Measurements from ENCODE around the gene RASAL2.
"Not testable (repeated sequence)": the region's sequence is repeated elsewhere in the genome, so short reads cannot be mapped to it uniquely, and the experiment has no call there.

RASAL2 gene

DNA sequence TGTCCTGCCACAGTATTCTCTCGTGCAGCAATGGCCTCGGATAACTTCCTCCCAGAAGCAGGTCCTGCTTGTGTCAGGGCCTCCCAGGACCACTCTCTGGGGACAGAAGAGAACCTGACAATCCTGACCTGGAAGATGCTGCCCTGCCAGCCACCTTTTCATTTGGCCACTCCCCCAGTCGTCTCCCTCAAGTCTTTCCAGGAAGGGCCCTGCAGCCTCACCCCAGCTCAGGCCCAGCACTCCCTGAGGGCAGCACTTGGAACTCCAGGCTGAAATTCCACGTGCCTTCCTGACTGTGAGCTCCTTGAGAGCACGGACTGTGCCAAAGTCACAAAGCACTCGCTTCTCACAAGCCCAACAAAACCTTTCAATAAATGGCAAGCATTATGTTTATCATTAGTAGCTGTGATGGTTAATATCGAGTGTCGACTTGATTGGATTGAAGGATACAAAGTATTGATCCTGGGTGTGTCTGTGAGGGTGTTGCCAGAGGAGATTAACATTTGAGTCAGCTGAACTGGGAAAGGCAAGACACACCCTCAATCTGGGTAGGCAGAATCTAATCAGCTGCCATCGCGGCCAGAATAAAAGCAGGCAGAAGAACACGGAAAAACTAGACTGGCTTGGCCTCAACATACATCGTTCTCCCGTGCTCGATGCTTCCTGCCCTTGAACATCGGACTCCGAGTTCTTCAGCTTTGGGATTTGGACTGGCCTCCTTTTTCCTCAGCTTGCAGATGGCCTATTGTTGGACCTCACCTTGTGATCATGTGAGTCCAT, 405.2 kb downstream of the RASAL2 start:
- no peak for DNase-seq

DNA sequence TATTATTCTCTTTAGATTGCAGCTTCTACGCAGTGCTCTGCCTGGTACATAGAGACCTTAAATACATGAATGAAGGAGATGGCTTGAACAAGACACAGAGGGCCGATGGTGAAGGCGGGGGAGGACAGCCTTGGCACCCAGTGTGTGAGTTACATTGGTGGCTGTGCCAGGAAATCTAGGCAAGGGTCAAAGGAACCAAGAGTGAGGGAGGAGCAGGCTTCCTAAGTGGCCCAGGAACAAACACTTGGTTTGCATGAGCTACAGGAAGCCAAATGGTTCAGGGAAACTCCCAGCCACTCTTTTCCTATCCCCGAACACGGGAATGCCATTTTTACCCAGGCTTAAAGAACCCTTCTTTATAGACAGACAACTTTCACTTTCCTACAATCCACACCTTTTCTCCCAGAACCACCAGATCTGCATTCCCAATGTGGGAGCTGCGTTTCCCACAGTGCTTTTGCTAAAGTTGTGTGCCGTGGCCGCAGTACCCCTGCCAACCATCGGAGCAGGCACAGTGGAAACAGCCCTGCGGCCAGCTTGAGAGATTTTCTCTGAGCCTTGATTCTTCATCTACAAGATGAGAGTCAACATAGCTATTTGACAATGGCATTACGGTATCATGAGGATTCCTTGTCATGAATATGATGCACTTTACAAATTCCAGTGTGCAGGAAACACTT, 406.3 kb downstream of the RASAL2 start:
- DNase-seq, result no peak

DNA sequence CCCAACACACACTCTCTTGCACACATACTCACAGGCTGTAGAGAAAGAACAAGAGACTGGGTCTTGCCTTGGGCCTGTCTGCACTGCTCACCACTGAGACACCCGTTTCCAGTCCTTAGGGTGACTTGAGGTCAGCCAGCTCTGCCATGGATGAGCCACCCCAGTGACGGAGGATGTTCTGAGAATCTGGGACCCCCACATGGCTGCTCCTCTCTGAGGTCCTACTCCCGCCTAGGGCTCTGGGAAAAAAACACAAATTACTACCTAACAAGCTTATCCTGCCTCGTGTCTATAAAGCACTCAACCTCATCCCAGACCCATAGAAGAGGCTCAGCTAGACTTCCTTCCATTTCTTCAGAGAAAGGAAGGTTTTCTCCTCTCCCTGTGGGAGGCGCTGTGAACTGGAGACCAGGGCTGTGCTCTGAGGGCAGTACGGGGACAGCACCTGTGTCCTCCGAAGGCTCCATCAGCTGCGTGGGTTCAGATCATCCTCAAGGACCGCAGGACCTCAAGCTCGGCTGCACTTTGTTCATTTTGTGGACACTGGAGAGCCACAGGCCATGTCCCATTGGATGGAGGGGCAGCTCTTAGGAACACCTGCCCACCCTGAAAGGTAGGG, 407.1 kb downstream of the RASAL2 start:
- no peak for DNase-seq

DNA sequence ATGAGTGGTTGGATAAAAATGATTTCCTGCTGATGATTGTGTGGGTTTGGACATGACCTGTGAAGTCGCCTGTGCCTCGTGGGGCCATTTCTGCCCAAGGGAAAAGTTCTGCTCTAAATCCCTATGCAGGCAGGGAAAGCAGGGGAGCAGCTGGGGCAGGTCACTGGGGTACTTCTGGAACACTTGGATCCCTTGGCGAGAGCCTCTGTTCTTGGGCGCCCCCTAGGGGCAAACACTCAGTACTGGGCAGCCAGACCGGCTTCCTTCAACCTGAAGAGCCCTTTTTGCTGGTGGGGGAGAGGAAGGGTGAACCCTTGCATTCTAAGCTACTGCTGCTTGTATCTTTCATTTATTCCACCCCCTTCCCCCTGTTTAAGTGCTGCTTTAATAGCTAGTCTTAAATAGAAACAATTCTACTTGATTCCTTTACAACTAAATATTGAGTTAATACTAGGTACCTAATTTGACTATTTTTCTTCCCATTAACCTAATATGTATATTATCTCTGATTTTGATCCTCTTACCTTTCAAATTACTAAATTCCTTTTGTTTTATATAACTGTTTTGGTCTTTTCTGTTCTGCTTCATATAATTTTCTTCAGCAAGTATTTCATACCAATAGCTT, 407.9 kb downstream of the RASAL2 start:
- peak; percentile 66 for DNase-seq

DNA sequence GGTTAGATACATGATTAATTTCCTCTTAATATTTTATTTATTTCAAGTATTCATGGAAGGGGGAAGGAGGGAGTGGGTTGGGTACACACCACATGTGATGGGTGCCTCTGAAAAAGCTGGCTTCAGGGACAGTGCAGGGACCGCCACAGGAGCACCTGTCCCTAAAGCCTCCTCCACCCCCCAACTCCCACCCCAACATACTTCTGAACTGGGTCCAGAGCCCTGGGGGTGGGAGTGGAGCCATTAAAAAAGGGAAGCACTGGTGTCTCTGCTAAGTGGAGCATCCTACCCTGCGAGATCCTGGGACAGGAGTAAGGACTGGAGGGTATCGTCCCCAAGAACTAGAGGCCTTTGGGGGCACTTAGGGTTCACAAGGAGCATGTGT, 408.4 kb downstream of the RASAL2 start:
- DNase-seq, result no peak

DNA sequence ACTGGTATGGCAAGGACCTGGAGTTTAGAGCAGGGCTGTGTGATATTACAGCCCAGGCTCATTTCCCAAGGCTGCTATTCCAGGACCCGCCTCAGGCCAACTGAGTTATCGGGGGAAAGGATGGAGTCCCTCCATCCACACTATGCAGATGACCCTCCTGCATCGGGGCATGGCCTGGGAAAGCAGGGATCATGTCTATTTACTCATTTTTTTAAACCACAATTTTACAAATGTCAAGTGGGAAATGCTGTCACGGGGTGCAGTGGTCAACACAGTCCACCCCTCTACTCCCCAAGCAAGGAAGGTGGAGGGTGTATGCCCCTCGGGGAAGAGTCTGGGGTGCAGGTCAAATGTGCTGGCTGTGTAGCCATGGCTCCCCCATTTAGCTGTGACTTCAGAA, 409.0 kb downstream of the RASAL2 start:
- DNase-seq, result no peak

DNA sequence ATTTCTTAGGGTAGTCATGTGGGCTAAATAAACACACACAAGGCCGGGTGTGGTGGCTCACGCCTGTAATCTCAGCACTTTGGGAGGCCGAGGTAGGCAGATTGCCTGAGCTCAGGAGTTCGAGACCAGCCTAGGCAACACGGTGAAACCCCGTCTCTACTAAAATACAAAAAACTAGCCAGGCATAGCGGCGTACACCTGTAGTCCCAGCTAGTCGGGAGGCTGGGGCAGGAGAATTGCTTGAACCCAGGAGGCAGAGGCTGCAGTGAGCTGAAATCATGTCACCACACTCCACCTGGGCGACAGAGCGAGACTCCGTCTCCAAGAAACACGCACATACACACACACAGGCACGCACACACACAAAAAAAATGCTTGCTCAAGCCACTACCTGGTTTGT, 409.4 kb downstream of the RASAL2 start:
- DNase-seq, result not testable (repeated sequence)

DNA sequence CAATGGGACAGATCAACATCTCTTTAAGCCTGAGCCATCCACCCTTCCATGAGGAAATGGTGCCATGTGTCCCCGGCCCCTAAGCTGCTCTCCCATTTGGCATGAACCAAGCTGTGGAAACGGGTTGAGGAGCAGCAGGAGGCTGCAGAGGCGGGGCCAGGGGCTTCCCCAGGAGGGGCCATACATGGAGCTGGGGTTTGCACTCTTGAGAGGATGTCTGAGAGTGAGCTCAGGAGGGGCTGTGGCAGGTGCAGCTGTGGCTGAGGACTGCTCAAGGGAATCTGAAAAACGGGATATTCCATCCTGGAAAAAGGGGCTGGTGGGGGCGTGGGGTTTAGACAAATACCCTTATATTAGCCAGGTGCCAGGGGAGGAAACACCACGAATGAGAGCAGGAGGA, 409.9 kb downstream of the RASAL2 start:
- DNase-seq, result no peak

DNA sequence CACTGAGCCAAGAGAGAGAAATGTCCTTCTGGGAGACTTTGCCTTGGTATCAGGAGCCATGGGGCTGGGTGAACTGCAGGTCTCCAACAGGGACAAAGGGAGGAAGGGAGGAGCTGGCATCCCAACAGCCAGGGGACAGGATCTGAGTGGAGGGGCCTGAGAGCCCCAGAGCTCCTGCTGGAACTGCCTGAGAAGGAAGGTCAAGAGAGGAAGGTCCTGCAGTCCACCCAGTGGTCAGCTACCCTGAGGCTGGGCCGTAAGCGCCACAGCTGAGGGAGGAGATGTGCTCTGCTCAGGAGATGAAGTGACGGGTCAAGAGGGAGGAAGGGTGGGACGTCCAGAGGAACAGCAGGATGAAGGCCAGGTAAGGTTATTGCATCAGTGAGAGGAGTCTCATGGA, 410.4 kb downstream of the RASAL2 start:
- no peak for DNase-seq

DNA sequence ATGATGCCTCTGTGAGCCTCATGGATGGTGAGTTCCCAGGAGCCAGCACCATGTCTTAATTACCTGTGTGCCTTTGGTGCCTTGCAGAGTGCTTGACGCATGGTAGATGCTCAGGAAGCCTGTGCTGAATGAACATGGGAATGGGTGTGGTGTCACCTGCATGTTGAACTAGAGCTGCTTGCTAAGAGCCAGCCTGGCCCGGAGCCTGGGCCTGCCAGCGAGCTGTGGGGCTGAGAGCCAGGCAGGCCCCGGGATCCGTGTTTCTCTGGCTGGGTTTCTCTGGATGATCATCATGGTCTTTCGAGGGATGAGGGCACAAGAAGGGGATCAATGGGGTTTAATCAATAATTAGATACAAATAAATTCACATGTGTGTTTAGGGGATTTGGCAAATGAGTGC, 412.3 kb downstream of the RASAL2 start:
- DNase-seq, result no peak

DNA sequence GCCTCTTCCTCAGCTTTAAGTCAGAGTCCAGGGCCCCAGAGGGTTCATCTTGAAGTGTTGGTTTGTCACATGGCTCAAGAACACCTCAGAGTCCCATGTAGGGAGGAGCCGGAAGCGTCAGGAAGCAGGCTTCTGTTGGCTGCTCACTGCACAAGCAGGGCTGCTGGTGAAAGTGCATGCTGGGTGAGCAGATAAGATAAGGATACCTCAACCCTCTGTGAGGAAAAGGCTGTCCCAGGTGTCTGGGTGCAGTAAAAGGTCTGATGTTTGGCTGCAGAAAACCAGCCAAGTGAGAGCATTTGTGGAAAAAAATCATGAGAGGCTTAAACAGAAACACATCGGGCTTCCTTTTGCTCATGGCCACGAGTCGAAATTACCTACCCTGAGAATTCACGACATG, 412.8 kb downstream of the RASAL2 start:
- peak; percentile 55 for DNase-seq

DNA sequence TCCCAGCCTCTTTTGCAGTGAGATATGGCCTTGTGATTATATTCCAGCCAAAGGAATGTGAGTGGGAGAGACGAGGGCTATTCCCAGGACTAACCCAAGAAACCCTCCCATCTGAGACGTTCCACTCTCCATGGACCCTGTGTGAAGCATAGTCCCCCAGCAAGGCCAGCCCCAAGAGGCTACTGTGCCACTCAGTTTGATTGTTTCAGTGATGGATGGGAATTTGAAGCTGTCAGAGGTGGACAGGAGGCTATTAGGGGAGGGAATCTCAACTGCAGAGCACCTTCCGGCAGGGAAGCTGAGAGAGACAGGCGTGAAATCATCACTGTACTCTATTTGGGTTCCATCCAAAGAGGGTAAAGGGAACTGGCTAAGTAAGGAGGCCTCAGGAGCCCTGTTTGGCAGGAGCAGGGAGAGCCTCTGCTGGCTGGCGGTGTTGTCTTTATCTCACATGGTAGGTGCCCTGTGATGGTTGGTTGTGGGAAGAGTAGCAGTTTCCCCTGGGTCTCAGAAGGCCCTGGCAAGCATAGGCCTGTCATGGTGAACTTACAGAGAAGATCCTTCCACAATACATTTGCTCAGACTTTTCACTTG, 415.6 kb downstream of the RASAL2 start:
- DNase-seq, result no peak

DNA sequence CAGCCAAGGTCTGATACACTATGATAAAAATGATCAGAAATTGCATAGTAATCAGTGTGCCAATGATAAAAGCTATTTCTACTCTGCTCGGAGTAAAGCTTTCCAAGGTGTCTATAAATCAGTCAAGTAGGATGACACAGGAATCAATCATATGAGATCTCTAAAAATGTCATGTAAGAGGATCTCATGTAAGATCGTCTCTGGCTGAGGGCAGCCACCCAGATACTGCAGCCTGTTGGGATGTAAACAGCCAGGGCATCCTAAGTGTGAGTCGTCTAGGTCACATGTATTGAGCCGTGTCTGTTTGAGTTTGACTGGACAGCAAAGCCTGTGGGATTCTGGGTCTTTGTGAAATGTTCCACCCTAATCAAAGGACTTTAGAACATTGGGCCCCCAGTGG, 416.3 kb downstream of the RASAL2 start:
- DNase-seq, result no peak

DNA sequence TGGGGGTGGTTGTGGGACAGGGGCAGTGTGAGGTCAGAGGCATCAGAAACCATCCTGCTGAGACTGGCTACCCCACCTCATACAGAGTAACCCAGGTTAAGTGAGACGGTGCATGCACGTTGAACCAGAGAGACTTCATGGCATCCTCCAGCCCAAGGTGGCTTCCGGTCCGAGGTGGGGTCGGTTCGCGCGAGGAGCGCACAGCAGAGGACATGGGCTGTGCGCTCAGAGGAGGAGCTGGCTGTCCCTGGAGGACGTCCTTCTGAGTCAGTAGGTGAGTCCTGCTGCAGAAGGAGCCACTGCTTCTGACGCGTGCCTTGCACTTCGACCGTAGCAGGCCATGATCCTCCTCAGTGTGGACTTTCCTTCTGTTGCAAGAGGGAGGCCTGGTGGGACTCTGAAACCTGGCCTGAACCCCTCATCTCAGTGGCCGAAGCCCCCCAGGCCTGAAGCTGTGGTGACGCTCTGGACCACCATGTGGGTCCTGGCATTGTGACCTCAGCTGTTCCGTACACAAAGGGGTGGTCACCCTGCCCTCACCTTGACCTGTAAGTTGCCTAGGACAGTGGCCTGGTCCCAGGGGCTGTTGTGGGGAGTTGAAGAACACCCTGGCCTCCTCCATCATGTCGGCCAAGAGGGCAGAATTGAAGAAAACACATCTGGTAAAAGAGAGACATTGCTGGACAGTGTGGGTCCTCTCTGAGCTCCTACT, 418.8 kb downstream of the RASAL2 start, which contains the start of gene TEX35:
TSS of gene TEX35 (plus strand) at position 544 of the 712 bp plus-strand sequence. CDS start at position 624, 80 bp downstream.
- no peak for DNase-seq

DNA sequence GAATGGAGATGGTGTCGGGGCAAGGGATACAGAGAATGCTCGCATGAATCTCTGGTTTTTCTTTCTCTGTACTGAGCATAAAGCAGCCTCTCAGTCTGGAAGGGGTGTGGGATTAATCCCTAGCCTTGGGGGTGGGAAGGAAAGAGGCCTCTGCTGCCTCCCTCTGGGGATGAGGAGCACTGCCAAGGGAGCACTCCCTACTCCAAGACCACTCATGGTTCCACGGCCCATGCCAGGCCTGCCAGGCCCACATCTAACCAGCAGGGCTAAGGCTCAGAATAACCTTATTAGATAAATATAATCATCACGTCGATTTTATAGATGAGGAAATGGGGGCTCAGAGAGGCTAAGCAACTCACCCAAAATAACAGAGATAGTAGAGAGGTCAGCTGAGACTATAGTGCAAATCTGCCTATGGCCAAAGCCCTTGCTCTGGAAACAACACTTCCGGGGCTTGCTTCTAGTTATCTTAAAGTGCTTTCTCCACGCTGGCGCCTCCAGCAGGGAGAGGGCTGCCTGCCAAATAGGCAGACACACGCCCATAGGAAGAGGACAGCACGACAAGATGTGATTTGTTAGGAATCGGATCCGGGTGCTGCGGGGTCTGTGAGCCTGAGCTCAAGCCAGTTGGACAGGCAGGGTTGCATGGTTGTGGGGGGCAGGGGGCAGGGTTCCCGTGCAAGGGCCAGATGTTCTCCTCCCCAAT, 419.5 kb downstream of the RASAL2 start:
- DNase-seq, result no peak

DNA sequence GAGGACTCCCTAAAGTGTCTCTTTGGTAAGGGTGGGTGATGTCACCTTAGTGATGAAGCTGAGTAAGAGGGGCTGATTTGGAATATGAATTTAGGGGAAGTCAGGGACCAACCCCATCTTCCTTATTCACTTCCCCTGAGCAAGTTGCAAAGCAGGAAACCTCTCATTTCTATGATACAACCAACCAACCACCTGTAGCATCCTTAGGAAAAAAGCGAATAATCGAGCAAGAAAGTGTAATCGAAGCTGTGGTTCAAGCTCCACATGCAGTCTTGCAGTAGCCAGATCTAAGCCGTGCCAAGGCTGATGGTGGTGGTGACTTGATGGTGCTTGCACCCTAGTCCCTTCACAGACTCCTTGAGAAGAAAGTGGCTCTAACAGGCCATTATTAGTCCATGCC, 422.2 kb downstream of the RASAL2 start:
- DNase-seq, result no peak

DNA sequence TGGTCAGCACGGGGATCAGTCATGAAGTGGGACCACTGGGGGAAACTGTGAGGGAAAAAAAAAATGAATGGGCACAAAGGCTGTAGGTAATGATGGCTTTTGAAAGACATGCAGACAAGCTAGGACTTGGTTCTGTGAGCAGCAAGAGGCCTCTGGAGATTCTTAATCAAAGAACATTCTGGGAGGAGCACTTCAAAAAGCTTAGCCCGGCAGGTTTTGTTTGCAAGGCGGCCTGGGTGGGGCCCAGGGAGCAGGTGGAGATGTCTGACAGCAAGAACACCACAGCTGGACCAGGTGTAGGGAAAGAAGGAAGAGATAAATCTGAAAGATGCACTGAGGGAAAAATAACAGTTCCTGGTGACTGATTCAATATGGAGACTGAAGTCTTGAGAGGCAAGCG, 425.0 kb downstream of the RASAL2 start:
- DNase-seq, result no peak

DNA sequence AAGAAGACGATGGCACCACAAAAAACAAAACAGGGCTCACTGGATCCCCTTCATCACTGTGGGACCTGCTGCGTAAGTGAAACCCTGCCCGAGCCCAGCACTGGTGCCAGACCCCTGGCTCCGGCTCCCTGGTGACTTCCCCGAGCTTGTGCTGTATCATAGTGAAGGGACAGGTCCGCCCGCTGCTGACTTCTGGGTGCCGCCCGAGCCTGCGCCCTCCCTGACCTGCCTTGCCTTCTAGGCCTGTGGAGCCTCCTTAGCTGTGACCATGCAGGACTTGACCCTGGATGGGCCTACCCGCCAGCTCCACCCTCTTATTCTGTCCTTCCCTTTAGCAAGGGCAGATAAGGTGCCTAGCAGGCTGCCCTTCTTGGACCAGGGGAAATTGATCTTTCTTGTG, 426.9 kb downstream of the RASAL2 start:
- no peak for DNase-seq

DNA sequence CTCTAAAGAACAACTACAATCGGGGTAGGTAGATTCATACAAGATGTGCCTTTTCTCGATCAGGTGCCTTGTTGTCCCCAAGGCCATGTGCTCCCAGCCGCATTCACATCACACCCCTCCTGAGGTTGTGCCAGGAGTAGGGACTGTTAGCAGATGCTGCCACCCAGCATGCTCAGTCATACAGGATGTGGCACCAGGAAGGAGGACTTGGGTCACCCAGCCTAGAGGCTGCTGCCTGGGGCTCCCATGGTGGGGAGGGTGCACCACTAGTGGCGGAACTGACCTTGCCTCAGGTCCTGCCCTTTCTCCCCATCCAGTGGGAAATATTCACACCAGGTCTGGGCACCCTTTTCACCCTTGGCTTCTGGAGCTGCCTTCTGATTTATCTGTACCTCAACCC, 427.3 kb downstream of the RASAL2 start:
- no peak for DNase-seq

DNA sequence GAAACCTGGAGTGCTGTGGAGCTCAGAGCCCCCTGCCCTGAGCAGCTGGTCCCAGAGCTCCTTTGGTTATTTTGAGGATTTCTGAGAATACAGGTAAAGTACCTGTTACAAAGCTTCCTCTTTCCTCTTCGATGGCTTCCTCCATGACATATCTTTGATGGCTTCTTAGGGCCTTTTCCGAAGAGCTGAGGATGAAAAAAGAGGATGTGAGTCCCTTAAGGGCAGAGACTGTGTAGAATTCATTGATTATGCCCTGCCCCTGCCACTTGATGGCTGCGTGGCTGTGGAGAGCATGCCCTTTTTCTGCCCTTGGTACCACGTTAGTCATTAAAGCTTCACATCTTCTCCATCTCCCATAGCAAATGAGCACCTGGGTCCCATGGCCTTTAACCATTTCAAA, 433.2 kb downstream of the RASAL2 start:
- DNase-seq, result no peak

DNA sequence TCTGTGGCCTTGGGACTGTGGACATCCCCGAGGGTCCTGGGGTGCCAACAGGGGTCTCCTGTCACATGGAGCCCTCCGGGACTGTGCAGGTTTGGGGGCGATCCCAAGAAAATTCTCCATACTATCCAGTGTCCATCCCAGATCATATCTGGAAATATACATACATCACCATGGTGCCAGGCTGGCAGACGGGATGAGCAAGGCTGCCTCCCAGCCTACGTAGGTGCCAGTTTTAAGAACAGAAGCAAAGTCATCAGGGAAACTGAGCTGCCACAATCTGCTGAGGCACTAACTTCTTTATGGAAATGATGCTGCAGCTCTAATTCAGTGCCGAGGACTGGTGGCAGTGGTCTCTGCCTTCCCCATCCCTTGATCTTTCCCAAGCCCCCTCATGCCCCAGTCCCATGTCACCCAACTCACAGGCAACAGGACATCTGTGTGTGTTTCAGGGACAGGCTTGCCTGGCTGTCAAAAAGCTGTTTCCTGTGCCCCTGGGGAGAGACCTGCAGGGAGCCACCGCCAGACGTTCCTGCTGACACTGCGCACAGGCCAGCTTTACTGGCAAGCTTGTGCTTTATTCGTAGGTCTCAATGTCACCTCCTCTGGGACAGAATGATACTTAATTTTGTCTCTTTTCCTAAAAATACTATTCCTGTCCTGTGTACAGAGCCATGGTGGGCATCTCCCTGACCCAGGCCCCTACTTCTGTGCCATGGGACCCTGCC, 434.5 kb downstream of the RASAL2 start:
- DNase-seq, result no peak

Data from hematopoietic multipotent progenitor cell treated with erythropoietin and hydrocortisone succinate and interleukin-3 and kit ligand, for 8 days (in vitro differentiated cells).